ENCODE measurements around the gene ADAM22.

The ADAM22 gene

DNA sequence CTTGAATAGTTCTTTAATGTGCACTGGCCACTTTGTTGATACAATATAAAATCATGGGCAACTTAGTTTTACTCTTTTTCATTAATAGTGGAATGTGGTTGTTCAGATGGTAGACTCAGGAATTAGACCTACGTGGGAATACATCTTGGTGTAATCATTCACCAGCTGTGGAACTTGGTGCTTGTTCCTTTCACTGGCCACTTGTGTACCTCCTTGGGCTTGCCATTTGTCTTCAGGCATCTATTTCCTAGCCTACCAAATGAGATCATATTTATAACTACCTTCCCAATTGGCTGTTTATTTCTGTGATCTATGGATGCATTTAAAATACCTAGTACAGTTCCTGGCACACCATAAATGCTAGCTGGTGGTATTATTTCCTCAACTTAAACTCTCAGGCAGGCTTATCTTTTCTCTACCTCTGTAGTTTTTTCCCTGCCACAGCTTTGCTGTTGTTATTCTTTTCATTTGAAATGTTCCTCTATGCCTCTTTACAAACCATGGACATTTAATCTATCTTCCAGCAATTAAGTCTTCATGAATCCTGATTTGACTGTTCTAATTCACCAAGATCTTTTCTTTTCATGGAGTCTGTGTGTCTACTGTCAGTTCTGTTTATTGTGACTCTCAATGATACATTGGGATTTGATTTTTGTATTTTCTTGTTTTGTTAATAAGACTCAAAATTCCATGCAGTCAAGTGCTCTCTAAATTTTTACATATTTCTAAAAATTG is 113.0 kb downstream of the ADAM22 start:
- no peak overlapping the region for H3K27ac ChIP-seq (ENCODE audit: extremely low read depth, low read depth, low read length)
- H3K4me3 ChIP-seq (ENCODE audit: low read depth, low read length) = no peak overlapping the region
- H3K36me3 ChIP-seq (ENCODE audit: control insufficient read depth in 2 of 2, insufficient read depth in 1 of 2, low read length in 2 of 2) = no peaks in the 10 kb centered on the region
- ChIA-PET POLR2A (no interaction called here), CTCF (no interaction called here)
- no peaks in the 10 kb centered on the region for H3K9me3 ChIP-seq (ENCODE audit: control insufficient read depth, insufficient read depth, low read depth, low read length)
- peaks cover 7% of the 10 kb centered on the region for H3K4me1 ChIP-seq (ENCODE audit: control insufficient read depth, insufficient read depth, low read length)
- TF ChIP-seq ZNF23 (tag by site-specific recombination; IDR thresholded peaks at IDR 0.05; ENCODE audit: borderline replicate concordance) (no peak), ZNF530 (tag by site-specific recombination; IDR thresholded peaks at IDR 0.05; ENCODE audit: low read depth) (no peak), GLIS1 (tag by site-specific recombination; IDR thresholded peaks at IDR 0.05) (no peak), ZNF391 (tag by site-specific recombination; IDR thresholded peaks at IDR 0.05; ENCODE audit: borderline replicate concordance, low read depth) (no peak), ZNF580 (tag by site-specific recombination; IDR thresholded peaks at IDR 0.05) (no peak), KLF7 (tag by site-specific recombination; IDR thresholded peaks at IDR 0.05; ENCODE audit: borderline replicate concordance) (no peak), ZNF239 (tag by site-specific recombination; IDR thresholded peaks at IDR 0.05) (no peak)

DNA sequence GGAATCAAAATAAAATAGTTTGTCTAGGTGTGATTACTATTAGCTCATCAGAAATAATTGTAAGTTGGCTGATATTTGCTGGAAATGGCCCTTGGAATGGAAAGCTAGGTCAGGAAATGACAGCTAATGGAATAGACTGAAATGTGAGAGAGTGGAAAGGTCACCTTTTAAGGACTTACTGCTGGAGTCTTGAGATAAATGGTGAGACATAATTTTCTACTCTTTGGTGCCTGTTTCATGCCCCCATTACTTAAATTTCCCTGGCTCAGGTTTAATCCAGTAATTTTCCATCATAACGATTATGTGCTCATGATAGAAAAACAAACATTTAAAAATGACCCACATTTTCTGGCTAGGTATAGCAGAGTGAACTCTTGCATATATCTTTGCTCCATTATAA is 123.6 kb downstream of the ADAM22 start:
- Histone ChIP-seq H3K27ac (ENCODE audit: extremely low read depth, low read depth, low read length) (no peak overlapping the region), H3K4me3 (ENCODE audit: low read depth, low read length) (no peak overlapping the region), H3K9me3 (ENCODE audit: control insufficient read depth, insufficient read depth, low read depth, low read length) (no peaks in the 10 kb centered on the region), H3K36me3 (ENCODE audit: control insufficient read depth in 2 of 2, insufficient read depth in 1 of 2, low read length in 2 of 2) (no peaks in the 10 kb centered on the region), H3K4me1 (ENCODE audit: control insufficient read depth, insufficient read depth, low read length) (0 out of 2 replicates have a peak, but pooled peaks cover 3% of the 10 kb centered on the region)
- TF ChIP-seq ZNF248 (tag by site-specific recombination; IDR thresholded peaks at IDR 0.05) (no peak), ZNF133 (tag by site-specific recombination; IDR thresholded peaks at IDR 0.05) (no peak), SCRT2 (tag by site-specific recombination; IDR thresholded peaks at IDR 0.05) (no peak), ZNF24 (tag by site-specific recombination; IDR thresholded peaks at IDR 0.05) (no peak), PBX3 (CRISPR knock-in tag; IDR thresholded peaks at IDR 0.05) (no peak), ZNF391 (tag by site-specific recombination; IDR thresholded peaks at IDR 0.05; ENCODE audit: borderline replicate concordance, low read depth) (no peak)
- TF ChIP-seq, protein P1, sequence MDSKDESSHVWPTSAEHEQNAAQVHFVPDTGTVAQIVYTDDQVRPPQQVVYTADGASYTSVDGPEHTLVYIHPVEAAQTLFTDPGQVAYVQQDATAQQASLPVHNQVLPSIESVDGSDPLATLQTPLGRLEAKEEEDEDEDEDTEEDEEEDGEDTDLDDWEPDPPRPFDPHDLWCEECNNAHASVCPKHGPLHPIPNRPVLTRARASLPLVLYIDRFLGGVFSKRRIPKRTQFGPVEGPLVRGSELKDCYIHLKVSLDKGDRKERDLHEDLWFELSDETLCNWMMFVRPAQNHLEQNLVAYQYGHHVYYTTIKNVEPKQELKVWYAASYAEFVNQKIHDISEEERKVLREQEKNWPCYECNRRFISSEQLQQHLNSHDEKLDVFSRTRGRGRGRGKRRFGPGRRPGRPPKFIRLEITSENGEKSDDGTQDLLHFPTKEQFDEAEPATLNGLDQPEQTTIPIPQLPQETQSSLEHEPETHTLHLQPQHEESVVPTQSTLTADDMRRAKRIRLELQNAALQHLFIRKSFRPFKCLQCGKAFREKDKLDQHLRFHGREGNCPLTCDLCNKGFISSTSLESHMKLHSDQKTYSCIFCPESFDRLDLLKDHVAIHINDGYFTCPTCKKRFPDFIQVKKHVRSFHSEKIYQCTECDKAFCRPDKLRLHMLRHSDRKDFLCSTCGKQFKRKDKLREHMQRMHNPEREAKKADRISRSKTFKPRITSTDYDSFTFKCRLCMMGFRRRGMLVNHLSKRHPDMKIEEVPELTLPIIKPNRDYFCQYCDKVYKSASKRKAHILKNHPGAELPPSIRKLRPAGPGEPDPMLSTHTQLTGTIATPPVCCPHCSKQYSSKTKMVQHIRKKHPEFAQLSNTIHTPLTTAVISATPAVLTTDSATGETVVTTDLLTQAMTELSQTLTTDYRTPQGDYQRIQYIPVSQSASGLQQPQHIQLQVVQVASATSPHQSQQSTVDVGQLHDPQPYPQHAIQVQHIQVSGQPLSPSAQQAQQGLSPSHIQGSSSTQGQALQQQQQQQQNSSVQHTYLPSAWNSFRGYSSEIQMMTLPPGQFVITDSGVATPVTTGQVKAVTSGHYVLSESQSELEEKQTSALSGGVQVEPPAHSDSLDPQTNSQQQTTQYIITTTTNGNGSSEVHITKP (tag by site-specific recombination; IDR thresholded peaks at IDR 0.05) = no peak
- ChIA-PET CTCF (interaction anchor here (0.7 kb wide), 1 partner anchor 669 kb away, joined by 3 read pairs; no protein-coding TSS in a partner anchor), POLR2A (no interaction called here)

- POLR2A ChIA-PET = no interaction called here
- Histone ChIP-seq H3K36me3 (ENCODE audit: control insufficient read depth in 2 of 2, insufficient read depth in 1 of 2, low read length in 2 of 2) (no peaks in the 10 kb centered on the region), H3K27ac (ENCODE audit: extremely low read depth, low read depth, low read length) (no peak overlapping the region), H3K9me3 (ENCODE audit: control insufficient read depth, insufficient read depth, low read depth, low read length) (no peaks in the 10 kb centered on the region), H3K4me1 (ENCODE audit: control insufficient read depth, insufficient read depth, low read length) (0 out of 2 replicates have a peak, but pooled peaks cover 3% of the 10 kb centered on the region), H3K4me3 (ENCODE audit: low read depth, low read length) (no peak overlapping the region)
- CTCF ChIA-PET = no interaction called here
- TF ChIP-seq ZNF140 (tag by site-specific recombination; IDR thresholded peaks at IDR 0.05) (no peak), ZNF169 (tag by site-specific recombination; IDR thresholded peaks at IDR 0.05) (no peak), ZNF37A (tag by site-specific recombination; IDR thresholded peaks at IDR 0.05) (no peak), ZNF777 (tag by site-specific recombination; IDR thresholded peaks at IDR 0.05; ENCODE audit: borderline replicate concordance) (no peak), ZNF132 (tag by site-specific recombination; IDR thresholded peaks at IDR 0.05; ENCODE audit: borderline replicate concordance) (no peak), ZNF184 (tag by site-specific recombination; IDR thresholded peaks at IDR 0.05) (no peak)
- TF ChIP-seq, protein P2, sequence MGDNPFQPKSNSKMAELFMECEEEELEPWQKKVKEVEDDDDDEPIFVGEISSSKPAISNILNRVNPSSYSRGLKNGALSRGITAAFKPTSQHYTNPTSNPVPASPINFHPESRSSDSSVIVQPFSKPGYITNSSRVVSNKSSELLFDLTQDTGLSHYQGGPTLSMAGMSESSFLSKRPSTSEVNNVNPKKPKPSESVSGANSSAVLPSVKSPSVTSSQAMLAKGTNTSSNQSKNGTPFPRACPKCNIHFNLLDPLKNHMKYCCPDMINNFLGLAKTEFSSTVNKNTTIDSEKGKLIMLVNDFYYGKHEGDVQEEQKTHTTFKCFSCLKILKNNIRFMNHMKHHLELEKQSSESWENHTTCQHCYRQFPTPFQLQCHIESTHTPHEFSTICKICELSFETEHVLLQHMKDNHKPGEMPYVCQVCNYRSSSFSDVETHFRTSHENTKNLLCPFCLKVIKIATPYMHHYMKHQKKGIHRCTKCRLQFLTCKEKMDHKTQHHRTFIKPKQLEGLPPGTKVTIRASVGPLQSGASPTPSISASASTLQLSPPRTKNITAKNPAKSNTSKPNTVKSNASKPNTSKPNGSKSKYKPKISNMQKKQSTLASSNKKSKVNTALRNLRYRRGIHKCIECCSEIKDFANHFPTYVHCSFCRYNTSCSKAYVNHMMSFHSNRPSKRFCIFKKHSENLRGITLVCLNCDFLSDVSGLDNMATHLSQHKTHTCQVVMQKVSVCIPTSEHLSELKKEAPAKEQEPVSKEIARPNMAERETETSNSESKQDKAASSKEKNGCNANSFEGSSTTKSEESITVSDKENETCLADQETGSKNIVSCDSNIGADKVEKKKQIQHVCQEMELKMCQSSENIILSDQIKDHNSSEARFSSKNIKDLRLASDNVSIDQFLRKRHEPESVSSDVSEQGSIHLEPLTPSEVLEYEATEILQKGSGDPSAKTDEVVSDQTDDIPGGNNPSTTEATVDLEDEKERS (tag by site-specific recombination; IDR thresholded peaks at IDR 0.05) = no peak
These were observed 128.2 kb downstream of the ADAM22 start for GRCh38 chr7:88062238-88062637.

All from HEK293 (cell line).